ENCODE data around the gene DEPP1.

Gene DEPP1

DNA sequence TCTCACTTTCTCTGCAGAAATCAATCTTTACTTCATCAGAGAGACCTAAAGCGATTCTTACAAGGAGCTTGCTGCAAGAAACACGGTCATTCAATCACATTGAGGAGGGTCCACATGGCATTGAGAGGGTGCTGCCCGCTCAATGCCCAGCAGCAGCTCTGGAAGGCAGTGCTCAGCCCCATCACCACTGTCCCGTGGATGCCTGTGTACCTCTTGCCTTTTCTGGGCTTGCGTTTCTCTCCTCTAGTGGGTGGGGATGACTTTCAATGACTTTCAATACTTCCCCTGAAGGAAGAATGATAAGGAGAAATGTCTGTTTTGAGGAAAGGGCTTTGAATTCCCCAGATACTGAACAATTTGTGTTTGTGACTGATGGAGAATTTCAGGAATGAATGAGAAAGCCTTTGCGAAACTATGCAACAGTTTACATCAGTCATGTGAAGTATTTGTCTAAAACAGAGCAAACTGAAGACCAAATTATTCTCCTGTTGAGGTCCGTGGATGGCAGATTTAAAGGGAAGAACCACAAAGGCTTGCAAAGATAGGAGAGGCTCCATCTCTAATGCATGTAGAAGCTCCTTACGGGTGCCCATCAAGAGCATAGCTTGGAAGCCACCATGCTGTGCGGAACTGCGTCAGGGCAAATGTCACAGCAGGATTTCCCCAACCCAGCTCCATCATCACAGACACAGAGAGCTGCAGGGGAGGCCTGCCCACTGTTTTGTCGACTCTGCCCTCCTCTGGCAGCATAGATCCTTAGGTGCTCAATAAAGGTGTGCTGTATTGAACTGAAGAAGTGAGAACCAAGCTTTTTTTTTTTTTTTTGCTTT, 15.5 kb upstream of the DEPP1 start:
- H3K4me3 ChIP-seq (ENCODE audit: low read depth, low read length), result no peak overlapping the region

DNA sequence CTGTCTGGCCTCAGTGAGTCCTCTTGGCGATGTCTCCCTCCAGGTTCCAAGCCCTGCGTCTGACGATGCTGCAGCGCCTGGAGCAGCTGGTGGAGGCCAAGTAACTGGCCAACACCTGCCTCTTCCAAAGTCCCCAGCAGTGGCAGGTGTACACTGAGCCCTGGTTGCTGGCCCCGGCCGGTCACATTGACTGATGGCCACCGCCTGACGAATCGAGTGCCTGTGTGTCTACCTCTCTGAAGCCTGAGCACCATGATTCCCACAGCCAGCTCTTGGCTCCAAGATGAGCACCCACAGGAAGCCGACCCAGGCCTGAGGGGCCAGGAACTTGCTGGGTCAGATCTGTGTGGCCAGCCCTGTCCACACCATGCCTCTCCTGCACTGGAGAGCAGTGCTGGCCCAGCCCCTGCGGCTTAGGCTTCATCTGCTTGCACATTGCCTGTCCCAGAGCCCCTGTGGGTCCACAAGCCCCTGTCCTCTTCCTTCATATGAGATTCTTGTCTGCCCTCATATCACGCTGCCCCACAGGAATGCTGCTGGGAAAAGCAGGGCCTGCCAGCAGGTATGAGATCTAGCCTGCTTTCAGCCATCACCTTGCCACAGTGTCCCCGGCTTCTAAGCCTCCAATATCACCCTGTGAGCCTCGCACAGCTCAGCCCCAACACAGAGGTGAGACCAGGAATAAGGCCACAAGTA, 14.8 kb upstream of the DEPP1 start:
- H3K4me3 ChIP-seq (ENCODE audit: low read depth, low read length), result no peak overlapping the region

DNA sequence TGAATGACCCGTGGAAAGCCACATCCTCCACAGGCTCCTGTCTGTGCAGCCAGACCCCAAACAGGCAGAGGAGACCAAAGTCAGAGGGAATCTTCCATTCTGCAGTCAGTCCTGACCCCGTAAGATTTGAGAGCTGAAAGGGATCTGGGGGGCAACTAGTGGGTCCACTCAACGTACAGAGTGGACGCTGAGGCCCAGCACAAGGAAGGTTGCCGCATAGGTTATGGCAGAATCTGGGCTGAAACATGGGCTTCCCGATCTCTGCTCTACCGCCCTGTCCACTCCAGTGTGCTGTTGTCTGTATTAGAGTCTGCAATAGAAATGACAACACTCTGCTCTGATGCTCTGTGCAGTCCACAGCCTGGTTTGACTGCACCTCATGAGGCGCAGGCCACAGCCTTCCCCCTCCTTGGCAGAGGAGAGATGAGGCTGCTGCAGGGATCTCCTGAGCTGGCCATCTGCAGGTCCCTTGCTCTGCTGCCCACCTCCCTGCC, 14.2 kb upstream of the DEPP1 start:
- no peak overlapping the region for H3K4me3 ChIP-seq (ENCODE audit: low read depth, low read length)

DNA sequence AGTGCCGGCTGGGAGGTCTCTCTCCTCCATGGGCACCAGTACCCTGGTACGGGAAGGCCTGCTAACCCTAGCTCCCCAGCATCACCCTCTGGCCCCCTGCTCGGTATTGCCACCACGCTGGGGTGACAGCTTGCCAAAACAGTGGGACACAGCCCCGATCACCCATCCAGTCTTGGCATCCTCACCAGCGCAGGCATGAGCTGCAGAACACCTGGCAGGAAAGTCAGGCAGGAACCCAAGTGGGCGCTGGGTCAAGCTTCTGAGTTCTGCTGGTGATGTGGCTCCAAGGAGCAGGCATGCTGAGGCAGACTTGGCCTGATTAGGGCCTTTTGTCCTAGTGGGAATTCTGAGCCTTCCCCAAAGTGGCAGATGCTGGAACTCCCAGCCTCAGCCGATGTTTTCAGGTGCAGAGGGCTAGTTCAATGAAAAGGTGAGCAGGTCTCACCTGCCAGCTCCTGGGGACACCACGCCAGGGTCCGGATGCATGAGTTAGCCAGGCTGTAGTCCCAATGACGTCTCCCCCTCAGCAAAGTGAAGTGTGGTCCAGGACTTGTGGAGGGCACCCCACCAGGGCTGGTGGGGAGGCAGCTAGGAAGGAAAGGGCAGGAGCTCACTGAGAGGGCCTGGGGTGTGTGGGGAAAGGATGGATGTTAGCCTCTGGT, 13.6 kb upstream of the DEPP1 start:
- H3K4me3 ChIP-seq (ENCODE audit: low read depth, low read length), result no peak overlapping the region

DNA sequence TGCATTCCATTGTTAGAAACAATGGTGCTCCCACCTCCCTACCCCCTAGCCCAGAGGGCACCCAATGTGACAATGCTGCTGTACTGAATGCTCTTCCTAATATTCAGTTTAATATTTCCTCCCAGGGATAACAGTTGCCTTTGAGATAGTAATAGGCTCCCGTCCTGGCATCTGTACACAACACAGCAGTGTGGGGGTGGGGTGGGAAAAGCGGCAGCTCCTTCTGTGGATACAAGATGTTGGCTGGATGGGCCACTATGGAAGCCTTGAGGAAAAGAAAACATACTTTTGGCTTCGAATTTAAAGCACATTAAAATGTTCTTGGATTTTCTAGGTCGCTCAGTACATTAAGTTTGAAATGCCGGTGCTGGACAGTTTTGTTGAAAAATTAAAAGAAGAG, 13.0 kb upstream of the DEPP1 start:
- H3K4me3 ChIP-seq (ENCODE audit: low read depth, low read length), result no peak overlapping the region

DNA sequence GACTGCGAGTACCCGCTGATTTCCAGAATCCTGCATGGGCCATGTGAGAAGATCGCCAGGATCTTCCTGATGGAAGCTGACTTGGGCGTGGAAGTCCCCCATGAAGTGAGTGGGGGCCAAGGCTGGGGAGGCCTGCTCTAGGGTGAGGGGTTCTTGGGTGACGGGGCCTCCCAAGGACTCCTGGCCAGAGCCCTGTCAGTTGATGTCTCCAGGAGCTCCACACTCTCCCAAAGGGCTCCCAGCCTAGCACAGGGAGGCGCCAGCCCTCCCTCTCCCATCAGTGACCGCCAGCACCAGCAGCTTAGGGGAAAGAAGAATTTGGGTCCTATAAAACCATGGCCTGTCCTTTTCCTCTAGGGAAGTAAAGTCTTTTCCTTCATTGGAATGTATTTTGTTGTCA, 12.4 kb upstream of the DEPP1 start:
- no peak overlapping the region for H3K4me3 ChIP-seq (ENCODE audit: low read depth, low read length)

DNA sequence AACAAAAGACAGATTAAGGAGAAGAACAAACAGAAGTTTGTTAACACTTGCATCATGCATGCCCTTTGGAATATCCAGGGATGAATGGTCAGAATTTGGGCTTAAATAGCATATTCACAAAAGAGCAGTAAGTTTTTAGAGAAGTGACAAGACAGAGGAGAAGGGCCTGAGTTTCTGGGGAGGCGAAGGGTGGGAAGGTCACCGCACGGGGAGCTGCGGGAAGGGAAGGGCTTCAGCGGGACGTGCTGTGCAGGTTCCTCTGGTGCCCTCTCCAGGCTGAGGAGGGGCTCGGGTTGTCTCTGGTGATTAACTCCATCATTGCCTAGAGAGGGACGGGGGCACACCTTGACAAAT, 11.7 kb upstream of the DEPP1 start:
- no peak overlapping the region for H3K4me3 ChIP-seq (ENCODE audit: low read depth, low read length)

DNA sequence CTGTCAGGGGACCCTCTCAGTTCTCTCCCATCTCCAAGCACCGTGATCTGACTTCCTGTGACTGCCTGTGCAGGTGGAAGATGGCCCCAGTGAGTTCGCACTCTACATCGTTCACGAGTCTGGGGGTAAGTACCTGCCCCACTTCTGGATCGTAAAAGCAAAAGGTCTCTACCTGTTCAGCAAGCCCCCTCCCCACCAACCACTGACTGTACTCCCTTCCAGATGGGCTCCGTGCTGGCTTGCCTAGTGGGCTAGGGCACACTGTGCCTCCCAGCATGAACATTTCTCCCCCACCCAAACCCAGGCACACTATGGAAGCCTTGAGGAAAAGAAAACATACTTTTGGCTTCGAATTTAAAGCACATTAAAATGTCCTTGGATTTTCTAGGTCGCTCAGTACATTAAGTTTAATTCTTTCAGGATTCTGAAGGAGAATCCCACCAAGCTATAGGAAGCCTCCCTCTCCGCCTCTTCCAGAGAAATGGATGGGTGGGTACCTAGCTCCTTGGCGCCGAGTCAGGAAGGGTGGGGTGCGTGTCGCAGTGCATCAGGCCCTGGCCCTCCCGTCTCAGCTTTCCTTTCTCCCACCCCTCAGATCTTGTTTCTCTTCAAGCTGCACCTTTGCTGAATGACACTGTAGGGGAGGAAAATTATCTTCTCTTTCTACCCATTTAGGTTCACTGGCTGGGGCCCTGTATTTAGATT, 11.1 kb upstream of the DEPP1 start:
- H3K4me3 ChIP-seq (ENCODE audit: low read depth, low read length), result no peak overlapping the region

DNA sequence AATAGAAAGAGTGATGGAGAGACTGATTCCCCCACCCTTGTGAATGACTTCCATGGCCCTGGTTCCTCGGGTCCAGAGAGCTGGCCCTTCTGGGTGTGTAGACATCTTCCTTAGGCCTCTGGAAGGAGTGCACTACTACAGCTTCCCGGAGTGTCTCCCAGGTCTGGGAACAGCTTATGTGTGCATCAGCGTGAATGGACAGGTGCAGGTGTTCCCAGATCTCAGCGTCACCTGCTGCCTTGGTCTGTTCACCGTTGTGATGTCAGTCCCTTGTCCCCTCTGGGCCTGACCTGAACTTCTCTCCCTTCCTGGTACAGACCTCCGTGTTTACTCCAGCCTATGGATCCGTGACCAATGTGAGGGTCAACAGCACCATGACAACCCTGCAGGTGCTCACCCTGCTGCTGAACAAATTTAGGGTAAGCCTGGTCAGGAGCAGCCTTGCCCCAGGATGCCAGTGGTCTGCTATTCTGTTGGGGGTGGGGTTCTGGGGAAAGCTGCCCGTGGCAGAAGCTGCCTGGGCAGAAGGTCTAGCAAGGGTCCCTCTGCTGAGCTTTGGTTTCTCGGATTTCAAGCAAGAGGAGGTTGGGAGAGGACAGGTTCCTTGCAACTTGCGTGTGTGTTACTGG, 10.5 kb upstream of the DEPP1 start:
- no peak overlapping the region for H3K4me3 ChIP-seq (ENCODE audit: low read depth, low read length)

DNA sequence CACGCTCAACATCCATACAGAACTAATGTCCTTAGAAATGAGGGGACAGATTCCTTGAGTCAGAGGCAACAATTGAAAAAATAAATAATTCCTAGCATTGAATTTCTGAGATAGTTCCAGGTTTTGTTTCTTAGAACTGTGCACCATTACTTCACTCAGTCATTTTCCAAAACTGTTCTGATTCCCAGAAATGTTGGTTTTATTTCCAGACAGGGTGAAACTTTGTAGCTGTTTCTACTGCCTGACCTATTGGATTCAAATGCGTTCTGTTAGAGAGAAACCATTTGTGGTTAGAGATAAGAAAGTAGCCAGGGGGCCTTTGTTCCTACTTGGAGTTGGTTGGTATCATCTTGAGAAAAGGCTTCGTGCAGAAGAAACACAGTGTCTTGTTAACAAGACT, 8.1 kb upstream of the DEPP1 start:
- no peak overlapping the region for H3K4me3 ChIP-seq (ENCODE audit: low read depth, low read length)

DNA sequence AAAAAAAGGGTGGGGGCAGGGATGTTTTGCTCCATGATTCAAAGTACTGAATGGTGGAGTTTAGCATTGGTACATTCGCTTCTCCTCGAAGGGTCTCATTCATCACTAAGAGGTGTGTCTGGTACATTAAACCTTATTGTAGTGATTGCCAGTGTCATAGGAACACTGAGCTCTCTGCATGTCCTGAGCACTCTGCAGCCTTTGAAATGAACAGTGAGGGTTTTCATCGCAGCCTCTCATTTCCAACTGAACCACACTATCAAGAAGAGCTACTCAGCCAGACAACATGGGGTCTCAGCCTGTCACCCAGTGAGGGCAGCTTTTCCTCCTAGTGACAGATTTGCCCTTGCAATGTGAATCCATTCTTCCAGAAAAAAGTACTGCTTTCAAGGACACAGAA, 7.6 kb upstream of the DEPP1 start:
- H3K4me3 ChIP-seq (ENCODE audit: low read depth, low read length), result no peak overlapping the region

DNA sequence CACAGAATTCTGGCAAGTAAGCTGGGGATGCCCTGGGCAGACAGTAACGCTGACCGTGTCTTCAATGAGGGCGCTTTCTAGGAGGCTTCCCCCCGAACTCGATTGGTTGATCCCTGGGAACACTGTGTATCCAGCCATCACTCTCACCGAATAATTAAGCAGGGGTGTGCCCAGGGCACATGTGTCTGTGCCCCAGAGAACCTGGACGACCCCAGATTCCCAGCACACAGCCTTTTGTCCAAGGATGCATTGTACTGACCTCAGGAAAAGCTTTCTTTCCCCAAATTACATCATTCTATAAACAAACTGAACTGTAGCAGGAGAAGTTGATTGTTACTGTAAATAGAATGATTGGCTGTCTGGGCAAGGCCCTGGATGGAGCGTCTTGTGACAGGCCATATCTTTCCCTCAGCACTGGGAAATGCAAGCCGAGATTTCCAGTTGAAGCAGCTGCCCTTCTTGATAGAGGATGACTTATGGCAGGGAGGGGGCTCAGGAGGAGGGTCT, 6.6 kb upstream of the DEPP1 start:
- no peak overlapping the region for H3K4me3 ChIP-seq (ENCODE audit: low read depth, low read length)

DNA sequence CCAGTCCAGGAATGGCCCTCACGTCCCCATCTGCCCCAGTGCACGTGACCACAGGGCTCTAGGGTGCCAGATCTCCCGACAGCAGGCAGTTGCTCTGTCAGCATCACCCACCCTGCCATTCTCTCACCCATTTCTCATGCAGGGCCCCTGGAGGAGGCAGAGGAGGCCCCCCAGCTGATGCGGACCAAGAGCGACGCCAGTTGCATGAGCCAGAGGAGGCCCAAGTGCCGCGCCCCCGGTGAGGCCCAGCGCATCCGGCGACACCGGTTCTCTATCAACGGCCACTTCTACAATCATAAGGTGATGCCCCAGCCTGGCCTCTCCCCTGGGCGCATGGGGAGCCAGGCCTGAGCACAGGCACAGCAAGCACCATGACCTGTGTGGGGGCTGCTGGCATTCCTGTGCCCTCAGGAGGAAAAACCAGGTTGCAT, 6.1 kb upstream of the DEPP1 start:
- no peak overlapping the region for H3K4me3 ChIP-seq (ENCODE audit: low read depth, low read length)

DNA sequence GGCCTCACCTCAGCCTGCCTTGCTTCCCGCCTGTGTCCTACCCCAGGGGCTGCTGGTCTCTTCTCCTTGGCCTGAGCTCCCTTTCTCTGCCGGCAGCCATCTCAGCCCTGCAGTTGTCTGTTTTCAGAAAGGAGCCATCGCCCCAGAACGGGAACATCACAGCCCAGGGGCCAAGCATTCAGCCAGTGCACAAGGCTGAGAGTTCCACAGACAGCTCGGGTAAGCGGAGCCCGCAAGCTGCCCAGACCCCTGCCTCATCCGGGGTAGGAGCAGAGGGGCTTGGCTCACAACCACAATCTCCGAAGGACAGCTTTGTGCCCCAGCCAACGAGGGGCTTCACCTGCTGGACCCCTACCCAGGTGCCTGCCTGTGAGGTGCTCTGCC, 5.3 kb upstream of the DEPP1 start:
- no peak overlapping the region for H3K4me3 ChIP-seq (ENCODE audit: low read depth, low read length)

DNA sequence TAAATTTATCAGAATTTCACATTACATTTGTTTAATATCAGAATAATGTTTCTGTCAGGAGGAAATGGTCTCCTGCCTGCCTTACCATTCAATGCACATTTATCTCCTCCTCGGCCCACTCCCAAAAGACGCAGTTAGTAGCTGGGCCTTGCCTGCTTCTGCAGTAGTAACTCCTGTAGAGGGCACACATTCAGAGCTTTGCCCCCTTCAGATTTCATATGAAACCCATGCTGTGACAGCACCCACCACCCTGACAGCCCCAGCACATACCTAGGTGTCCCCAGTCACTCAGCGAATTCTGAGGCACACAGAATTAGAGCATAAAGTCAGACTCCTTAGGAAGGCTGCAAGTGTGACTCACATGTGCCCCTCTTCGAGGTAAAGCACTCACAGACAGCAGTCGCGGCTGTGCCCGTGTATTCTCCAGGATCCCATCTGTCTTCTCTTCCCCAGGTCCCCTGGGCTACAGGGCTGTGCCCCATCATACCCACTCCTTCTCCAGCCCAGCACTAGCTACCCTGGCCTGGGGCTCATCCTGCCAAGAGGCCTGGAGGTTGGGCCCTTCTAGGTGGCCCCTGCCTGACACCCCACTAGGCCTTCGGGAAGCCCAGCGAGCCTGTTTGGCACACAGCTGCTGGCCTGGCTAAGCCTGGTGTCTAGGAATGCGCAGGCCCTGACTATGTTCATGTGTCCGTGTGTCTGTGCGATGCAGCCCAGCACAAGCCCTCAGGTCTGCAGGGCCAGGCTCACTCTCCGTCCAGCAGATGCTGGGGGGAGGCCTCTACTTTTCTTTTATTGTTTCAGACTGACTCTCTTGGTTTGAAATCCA, 4.7 kb upstream of the DEPP1 start:
- H3K4me3 ChIP-seq (ENCODE audit: low read depth, low read length), result no peak overlapping the region

DNA sequence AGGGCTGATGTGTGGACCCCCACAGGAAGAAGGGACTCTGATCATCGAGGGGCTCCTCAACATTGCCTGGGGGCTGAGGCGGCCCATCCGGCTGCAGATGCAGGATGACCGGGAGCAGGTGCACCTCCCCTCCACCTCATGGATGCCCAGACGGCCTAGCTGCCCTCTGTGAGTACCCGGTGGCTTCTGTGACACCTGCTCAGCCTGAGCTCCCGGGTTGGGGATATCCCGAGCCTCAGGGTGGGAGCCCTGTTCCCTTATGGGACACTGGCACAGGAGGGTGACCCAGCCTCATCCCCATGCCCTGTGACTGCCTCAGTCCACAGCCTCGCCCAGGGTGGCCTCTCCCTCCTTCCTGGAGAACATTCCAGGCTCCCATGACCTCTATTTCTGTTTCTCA, 3.9 kb upstream of the DEPP1 start:
- no peak overlapping the region for H3K4me3 ChIP-seq (ENCODE audit: low read depth, low read length)

DNA sequence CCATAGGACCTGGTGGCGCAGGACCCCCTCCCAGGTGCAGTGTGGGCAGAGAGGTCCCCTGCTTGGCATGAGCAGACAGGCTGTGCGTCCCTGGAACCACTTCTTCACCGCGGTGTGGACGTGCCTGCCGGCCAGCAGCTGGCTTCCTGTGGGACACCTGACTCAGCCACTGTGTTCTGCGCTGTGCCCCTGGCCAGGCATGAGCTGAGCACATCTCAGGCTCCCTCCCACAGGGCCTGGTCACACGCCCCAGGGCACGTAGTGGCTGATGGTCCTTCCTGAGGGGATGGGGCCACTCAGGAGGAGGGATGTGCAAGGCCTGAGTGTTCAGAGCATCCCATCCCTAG, 3.5 kb upstream of the DEPP1 start:
- no peak overlapping the region for H3K4me3 ChIP-seq (ENCODE audit: low read depth, low read length)

DNA sequence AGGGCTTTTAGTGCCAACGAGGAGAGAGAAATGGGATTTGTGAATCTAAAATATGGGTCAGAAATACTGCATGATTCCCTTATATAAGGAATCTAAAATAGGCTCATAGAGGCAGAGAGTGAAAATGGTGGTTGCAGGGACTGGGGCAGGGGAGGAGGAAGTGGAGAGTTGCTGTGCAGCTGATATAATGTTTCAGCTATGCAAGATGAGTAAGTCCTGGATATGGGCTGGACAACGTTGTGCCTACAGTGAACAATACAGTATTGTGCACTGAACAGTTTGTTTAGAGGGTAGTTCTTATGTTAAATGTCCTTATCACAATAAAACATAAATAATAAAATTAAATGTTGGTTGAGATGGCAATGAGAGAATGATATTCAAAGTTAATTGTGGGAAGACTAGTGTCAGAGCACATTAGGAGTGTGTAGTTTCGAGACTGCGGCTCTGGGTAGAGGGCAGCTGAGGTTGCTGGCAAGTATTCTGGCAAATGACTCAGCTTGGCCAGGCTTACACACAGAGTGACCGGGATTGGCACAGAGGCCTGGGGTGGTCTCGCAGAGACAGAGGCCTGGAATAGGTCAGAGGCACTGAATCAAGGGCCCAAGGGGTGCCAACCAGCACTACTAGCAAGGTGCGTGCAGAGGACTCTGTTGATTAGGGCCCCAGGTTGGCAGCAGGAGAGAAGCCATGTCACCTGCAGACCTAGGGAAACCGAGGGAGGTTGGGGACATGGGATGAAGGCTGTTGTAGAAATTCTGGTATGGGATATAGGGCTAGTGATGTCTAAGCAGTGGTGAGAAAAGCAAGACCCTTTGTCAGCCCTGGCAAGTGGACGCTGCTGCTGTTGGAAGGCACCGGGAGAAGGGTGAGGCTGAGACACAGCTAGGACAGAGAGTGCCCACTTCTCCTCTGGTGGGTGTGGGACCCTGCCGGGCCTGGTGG, 2.8 kb upstream of the DEPP1 start:
- no peak overlapping the region for H3K4me3 ChIP-seq (ENCODE audit: low read depth, low read length)
